MM.1S (cell line): ENCODE measurements around the gene FBXW4.

Source experiments
- DNase-seq: peaks from one replicate; pipeline ENCODE4 v3.0.0-alpha.2; 2015
- H2AFZ ChIP-seq: fragments of 300-600 bp; sonication (generic); 2 replicates; pipeline ENCODE4 v1.6.0; 2016; ENCODE audit warnings: antibody characterized with exemption, low read length
- H3F3A ChIP-seq: fragments of 300-600 bp; sonication (generic); 2 replicates; pipeline ENCODE4 v1.6.1; 2016; ENCODE audit warnings: mild to moderate bottlenecking, antibody characterized with exemption, low read length, moderate library complexity, mixed read lengths; ENCODE audit not compliant: insufficient read depth
- H3K27ac ChIP-seq: fragments of 300-600 bp; sonication (generic); 2 replicates; pipeline ENCODE4 v1.5.1; 2016; ENCODE audit warnings: mild to moderate bottlenecking, low read length
- H3K27me3 ChIP-seq: fragments of 300-600 bp; sonication (generic); replicated peaks from 2 replicates; pipeline ENCODE4 v1.6.0; 2016; ENCODE audit warnings: low read length; ENCODE audit not compliant: insufficient read depth
- H3K36me3 ChIP-seq: fragments of 300-600 bp; sonication (generic); replicated peaks from 2 replicates; pipeline ENCODE4 v1.6.1; 2016; ENCODE audit warnings: mild to moderate bottlenecking, low read length, mixed read lengths; ENCODE audit not compliant: insufficient read depth
- H3K4me1 ChIP-seq: fragments of 300-600 bp; sonication (generic); 2 replicates; pipeline ENCODE4 v1.6.1; 2016; ENCODE audit warnings: low read length, mixed read lengths
- H3K4me2 ChIP-seq: fragments of 300-600 bp; sonication (generic); 2 replicates; pipeline ENCODE4 v1.6.0; 2016; ENCODE audit warnings: low read depth, low read length
- H3K4me3 ChIP-seq: fragments of 300-600 bp; sonication (generic); 2 replicates; pipeline ENCODE4 v1.5.1; 2016; ENCODE audit warnings: low read length, mixed read lengths
- H3K79me2 ChIP-seq: fragments of 300-600 bp; sonication (generic); 2 replicates; pipeline ENCODE4 v1.6.1; 2016; ENCODE audit warnings: mixed run types, low read length, mixed read lengths
- H3K9ac ChIP-seq: fragments of 300-600 bp; sonication (generic); 2 replicates; pipeline ENCODE4 v1.6.1; 2016; ENCODE audit warnings: low read length, mixed read lengths
- H3K9me2 ChIP-seq: fragments of 300-600 bp; sonication (generic); replicated peaks from 2 replicates; pipeline ENCODE4 v1.6.1; 2016; ENCODE audit warnings: mild to moderate bottlenecking, low read length, mixed read lengths; ENCODE audit not compliant: insufficient read depth
- H3K9me3 ChIP-seq: fragments of 300-600 bp; sonication (generic); replicated peaks from 2 replicates; pipeline ENCODE4 v1.6.1; 2016; ENCODE audit warnings: mild to moderate bottlenecking, low read length, mixed read lengths; ENCODE audit not compliant: insufficient read depth
- H4K20me1 ChIP-seq: fragments of 300-600 bp; sonication (generic); 2 replicates; pipeline ENCODE4 v1.6.1; 2016; ENCODE audit warnings: mild to moderate bottlenecking, low read length, moderate library complexity, mixed read lengths; ENCODE audit not compliant: insufficient read depth
- CTCF ChIP-seq: fragments of 300-600 bp; sonication (generic); IDR thresholded peaks from 2 replicates; pipeline ENCODE4 v1.5.1; 2016; ENCODE audit warnings: antibody characterized with exemption, low read length, mixed read lengths
- EZH2 ChIP-seq: fragments of 300-600 bp; sonication (generic); optimal IDR thresholded peaks from 2 replicates; pipeline ENCODE3; 2017; ENCODE audit warnings: low read depth, mild to moderate bottlenecking, antibody characterized with exemption, low read length, mixed read lengths
- EZH2phosphoT487 ChIP-seq: fragments of 300-600 bp; sonication (generic); IDR thresholded peaks from 2 replicates; pipeline ENCODE4 v1.6.1; 2018; ENCODE audit warnings: antibody characterized with exemption, low read length

FBXW4 gene

DNA sequence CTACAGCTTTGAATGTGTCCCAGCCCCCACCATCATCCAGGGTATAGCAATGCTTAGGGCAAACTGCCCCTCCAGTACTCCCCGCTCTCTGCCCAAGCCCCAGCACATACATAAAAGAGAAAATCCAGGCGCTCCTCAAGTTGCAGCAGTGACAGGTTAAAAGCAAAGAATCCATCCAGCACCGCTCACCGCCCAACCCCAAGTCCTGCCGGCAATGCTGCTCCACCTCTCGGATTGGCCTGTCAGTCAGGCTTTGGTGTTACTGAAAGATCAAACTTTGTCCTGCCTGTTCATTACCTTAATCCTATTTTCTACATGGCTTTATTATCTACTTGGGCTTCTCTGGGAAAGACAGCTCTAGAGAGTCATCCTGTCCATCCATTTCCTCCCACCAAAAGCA is 75.0 kb downstream of the FBXW4 start:
- H3K4me1 ChIP-seq = no peaks in the 10 kb centered on the region
- no peaks in the 10 kb centered on the region for H3K9me2 ChIP-seq
- H3K79me2 ChIP-seq = no peaks in the 10 kb centered on the region
- H3K9me3 ChIP-seq = no peaks in the 10 kb centered on the region
- H3K36me3 ChIP-seq = 0 out of 2 replicates have a peak, but pooled peaks cover 2% of the 10 kb centered on the region
- H3K4me3 ChIP-seq = no peak overlapping the region
- no peak overlapping the region for H3K9ac ChIP-seq
- no peaks in the 10 kb centered on the region for H4K20me1 ChIP-seq
- H2AFZ ChIP-seq = no peak overlapping the region
- H3K4me2 ChIP-seq = no peak overlapping the region
- TF ChIP-seq EZH2 (no peak), CTCF (no peak), EZH2phosphoT487 (no peak)
- no peak overlapping the region for H3K27ac ChIP-seq
- H3K27me3 ChIP-seq = no peaks in the 10 kb centered on the region
- DNase-seq = no peak
- no peaks in the 10 kb centered on the region for H3F3A ChIP-seq

GRCh38 chr10:101618871-101619270 is 76.1 kb downstream of the FBXW4 start:
- H3K4me3 ChIP-seq = no peak overlapping the region
- no peaks in the 10 kb centered on the region for H3K4me1 ChIP-seq
- H3K27me3 ChIP-seq = no peaks in the 10 kb centered on the region
- H3F3A ChIP-seq = no peaks in the 10 kb centered on the region
- no peak overlapping the region for H3K9ac ChIP-seq
- TF ChIP-seq EZH2phosphoT487 = no peak
- H4K20me1 ChIP-seq = no peaks in the 10 kb centered on the region
- DNase-seq = no peak
- H3K9me2 ChIP-seq = no peaks in the 10 kb centered on the region
- no peak overlapping the region for H3K27ac ChIP-seq
- H3K79me2 ChIP-seq = no peaks in the 10 kb centered on the region
- no peaks in the 10 kb centered on the region for H3K36me3 ChIP-seq
- no peak overlapping the region for H2AFZ ChIP-seq
- no peak overlapping the region for H3K4me2 ChIP-seq
- no peaks in the 10 kb centered on the region for H3K9me3 ChIP-seq

- Histone ChIP-seq H2AFZ (no peak overlapping the region), H3F3A (no peaks in the 10 kb centered on the region), H3K27ac (no peak overlapping the region), H3K9me2 (no peaks in the 10 kb centered on the region), H3K27me3 (no peaks in the 10 kb centered on the region), H3K36me3 (no peaks in the 10 kb centered on the region), H3K9ac (no peak overlapping the region), H3K4me2 (no peak overlapping the region), H3K9me3 (no peaks in the 10 kb centered on the region), H3K79me2 (no peaks in the 10 kb centered on the region), H3K4me3 (no peak overlapping the region), H4K20me1 (no peaks in the 10 kb centered on the region), H3K4me1 (no peaks in the 10 kb centered on the region)
- no peak for DNase-seq
- TF ChIP-seq CTCF (no peak), EZH2 (no peak), EZH2phosphoT487 (no peak)
These were observed 77.0 kb downstream of the FBXW4 start for GRCh38 chr10:101617824-101618568.

- Histone ChIP-seq H3F3A (no peaks in the 10 kb centered on the region), H3K9me2 (no peaks in the 10 kb centered on the region), H4K20me1 (no peaks in the 10 kb centered on the region), H3K9ac (no peak overlapping the region), H3K27ac (no peak overlapping the region), H3K36me3 (no peaks in the 10 kb centered on the region), H3K4me1 (no peaks in the 10 kb centered on the region), H3K4me3 (no peak overlapping the region), H2AFZ (no peak overlapping the region), H3K9me3 (no peaks in the 10 kb centered on the region), H3K79me2 (no peaks in the 10 kb centered on the region), H3K27me3 (no peaks in the 10 kb centered on the region), H3K4me2 (no peak overlapping the region)
- TF ChIP-seq EZH2 (no peak), EZH2phosphoT487 (no peak), CTCF (no peak)
- no peak for DNase-seq
These were observed 77.7 kb downstream of the FBXW4 start for GRCh38 chr10:101617102-101617823.
